CD14-positive monocyte (primary cell): Measurements from ENCODE around the gene FHIT. TPM values are rescaled to one million over a fixed set of nuclear protein-coding genes. Genes with fewer than 3 reads are reported as not detected.

ENCODE experiments used
- DNase-seq, 3 donors: peaks; one replicate each; pipeline ENCODE4 v3.0.0-alpha.2; 2011 to 2022
- H2AFZ ChIP-seq: 2 replicates; pipeline ENCODE4 v1.6.0; 2012; ENCODE audit warnings: mild to moderate bottlenecking, low read depth, low read length, inconsistent platforms; ENCODE audit not compliant: insufficient read depth, poor library complexity, severe bottlenecking
- H3K27ac ChIP-seq, 2 donors: 1 replicate in 1 of 2; 2 replicates in 1 of 2; pipeline ENCODE4 v1.5.1; 2012 to 2013; ENCODE audit warnings: low read length in 2 of 2, control low read depth in 1 of 2, inconsistent platforms in 1 of 2, low read depth in 1 of 2, mild to moderate bottlenecking in 1 of 2
- H3K27me3 ChIP-seq, 2 donors: one replicate each; pipeline versions ENCODE4 v1.6.0 to v1.6.1; 2011 to 2013; ENCODE audit warnings: low read length in 2 of 2; ENCODE audit not compliant: control insufficient read depth in 2 of 2, insufficient read depth in 2 of 2
- H3K36me3 ChIP-seq, 2 donors: replicated peaks in 1 of 2; 1 replicate in 1 of 2; 2 replicates in 1 of 2; pipeline versions ENCODE4 v1.5.1 to v1.6.1; 2012 to 2013; ENCODE audit warnings: low read length in 2 of 2, control low read depth in 1 of 2, inconsistent platforms in 1 of 2, mild to moderate bottlenecking in 1 of 2; ENCODE audit not compliant: insufficient read depth in 2 of 2, control insufficient read depth in 1 of 2
- H3K4me1 ChIP-seq, 2 donors: 1 replicate in 1 of 2; 2 replicates in 1 of 2; pipeline versions ENCODE4 v1.5.1 to v1.6.1; 2012 to 2013; ENCODE audit warnings: low read length in 2 of 2, control low read depth in 1 of 2, inconsistent platforms in 1 of 2, mild to moderate bottlenecking in 1 of 2, moderate library complexity in 1 of 2; ENCODE audit not compliant: insufficient read depth in 2 of 2, control insufficient read depth in 1 of 2
- H3K4me2 ChIP-seq: replicated peaks from 2 replicates; pipeline ENCODE3; 2012; ENCODE audit warnings: low read length, moderate library complexity, mild to moderate bottlenecking; ENCODE audit not compliant: poor library complexity, severe bottlenecking; ENCODE audit errors: extremely low read depth
- H3K4me3 ChIP-seq, 3 experiments: fragments of 200-600 bp in 1 of 3; sonication (generic) in 1 of 3; replicated peaks in 1 of 3; 1 replicate in 2 of 3; 2 replicates in 1 of 3; pipeline ENCODE4 v1.5.1; 2011 to 2013; ENCODE audit warnings: low read length in 3 of 3, mild to moderate bottlenecking in 3 of 3, control low read depth in 2 of 3, low read depth in 2 of 3, inconsistent platforms in 1 of 3, moderate library complexity in 1 of 3
- H3K79me2 ChIP-seq: 2 replicates; pipeline ENCODE4 v1.6.0; 2012; ENCODE audit warnings: mild to moderate bottlenecking, control low read depth, inconsistent platforms, low read length, moderate library complexity; ENCODE audit not compliant: insufficient read depth
- H3K9ac ChIP-seq: 2 replicates; pipeline ENCODE4 v1.6.0; 2017; ENCODE audit warnings: low read length, mild to moderate bottlenecking; ENCODE audit not compliant: insufficient read depth, poor library complexity, severe bottlenecking
- H3K9me3 ChIP-seq, 2 donors: replicated peaks in 1 of 2; 1 replicate in 1 of 2; 2 replicates in 1 of 2; pipeline versions ENCODE4 v1.5.1 to v1.6.1; 2012 to 2013; ENCODE audit warnings: low read length in 2 of 2, control low read depth in 1 of 2; ENCODE audit not compliant: control insufficient read depth in 1 of 2, insufficient read depth in 1 of 2
- H4K20me1 ChIP-seq: 2 replicates; pipeline ENCODE4 v1.6.0; 2012; ENCODE audit warnings: mild to moderate bottlenecking, low read length, control low read depth, moderate library complexity; ENCODE audit not compliant: insufficient read depth
- H3K27ac Mint-ChIP-seq, 7 donors: one replicate each; pipeline ENCODE4 v1.8.0; 2020; ENCODE audit warnings: mild to moderate bottlenecking in 7 of 7, mixed read lengths in 7 of 7, moderate library complexity in 6 of 7, inconsistent platforms in 2 of 7
- H3K27me3 Mint-ChIP-seq, 3 donors: one replicate each; pipeline ENCODE4 v1.8.0; 2021 to 2022; ENCODE audit warnings: low read depth in 3 of 3, mild to moderate bottlenecking in 3 of 3, mixed read lengths in 3 of 3, moderate library complexity in 3 of 3, inconsistent platforms in 1 of 3
- H3K36me3 Mint-ChIP-seq, 2 donors: one replicate each; pipeline ENCODE4 v1.8.0; 2020; ENCODE audit warnings: mixed read lengths in 2 of 2, inconsistent platforms in 1 of 2, mild to moderate bottlenecking in 1 of 2
- H3K4me1 Mint-ChIP-seq: one replicate; pipeline ENCODE4 v1.8.0; 2020; ENCODE audit warnings: mild to moderate bottlenecking, mixed read lengths
- H3K4me3 Mint-ChIP-seq, 2 donors: one replicate each; pipeline ENCODE4 v1.8.0; 2020; ENCODE audit warnings: mild to moderate bottlenecking in 2 of 2, mixed read lengths in 2 of 2, moderate library complexity in 1 of 2
- H3K9me3 Mint-ChIP-seq, 7 donors: one replicate each; pipeline ENCODE4 v1.8.0; 2020 to 2022; ENCODE audit warnings: mixed read lengths in 7 of 7, mild to moderate bottlenecking in 6 of 7, moderate library complexity in 6 of 7, inconsistent platforms in 2 of 7
- CTCF ChIP-seq: fragments of 200-600 bp; IDR thresholded peaks from one replicate; pipeline ENCODE4 v1.8.0; 2022; ENCODE audit warnings: antibody characterized with exemption, mild to moderate bottlenecking
- WGBS: methylation state at CpG from one replicate; pipeline ENCODE4 v1.1.5; 2013; ENCODE audit warnings: missing lambda C conversion rate; ENCODE audit not compliant: insufficient coverage; 5-methylcytosine and 5-hydroxymethylcytosine counted together
- intact Hi-C, 2 donors: fragments of 100-400 bp; cut with micrococcal nuclease; formaldehyde crosslinking; loops; one replicate each; pipeline versions ENCODE4 v1.15.0 to v1.15.1; 2023
- polyA plus RNA-seq, 3 donors: library from polyadenylated mRNA; depleted of rRNA in 1 of 3; unstranded in 2 of 3; stranded (reverse) in 1 of 3; fragments of 300-500 nt in 2 of 3; fragments of >200 nt in 1 of 3; fragmentation: Illumina TruSeq in 2 of 3; gene quantifications; 1 replicate in 2 of 3; 2 replicates in 1 of 3; pipeline ENCODE4 v1.2.3, GENCODE V29; 2012 to 2021

The FHIT gene
- polyA plus RNA-seq, 3 donors, result 1.7 to 3.4 (median 3.2) TPM

GRCh38 chr3:59796456-59796855 lies 1454.8 kb downstream of the FHIT start:
- H3K4me1 ChIP-seq, result no peaks in the 10 kb centered on the region
- no peak overlapping the region for H3K27ac Mint-ChIP-seq
- no peak overlapping the region for H3K27ac ChIP-seq
- H3K9me3 ChIP-seq, result no peaks in the 10 kb centered on the region
- H3K79me2 ChIP-seq, result no peaks in the 10 kb centered on the region
- no peaks in the 10 kb centered on the region for H4K20me1 ChIP-seq
- no peak overlapping the region for H3K4me3 ChIP-seq
- no peaks in the 10 kb centered on the region for H3K27me3 ChIP-seq
- no peak overlapping the region for H3K4me2 ChIP-seq
- intact Hi-C loops, result no loop called here
- TF ChIP-seq CTCF, result no peak
- no peak for DNase-seq
- no peak overlapping the region for H3K9ac ChIP-seq
- H3K27me3 Mint-ChIP-seq, result peaks cover 0 to 2% (median 0%) of the 10 kb centered on the region in 3 donors
- no CpG with 5 or more reads among the region's 2 CpGs for WGBS
- no peaks in the 10 kb centered on the region for H3K36me3 Mint-ChIP-seq
- no peaks in the 10 kb centered on the region for H3K36me3 ChIP-seq
- H3K4me1 Mint-ChIP-seq, result no peaks in the 10 kb centered on the region
- no peak overlapping the region for H3K4me3 Mint-ChIP-seq
- no peak overlapping the region for H2AFZ ChIP-seq
- no peaks in the 10 kb centered on the region for H3K9me3 Mint-ChIP-seq

GRCh38 chr3:59795756-59796155 lies 1455.5 kb downstream of the FHIT start:
- H2AFZ ChIP-seq, result no peak overlapping the region
- Mint-ChIP-seq H3K27ac (no peak overlapping the region), H3K4me1 (no peaks in the 10 kb centered on the region), H3K4me3 (no peak overlapping the region), H3K36me3 (no peaks in the 10 kb centered on the region), H3K9me3 (no peaks in the 10 kb centered on the region), H3K27me3 (peaks cover 0 to 2% (median 0%) of the 10 kb centered on the region in 3 donors)
- H3K9me3 ChIP-seq, result no peaks in the 10 kb centered on the region
- DNase-seq, result no peak
- no peak overlapping the region for H3K9ac ChIP-seq
- no peak for TF ChIP-seq CTCF
- H3K27me3 ChIP-seq, result no peaks in the 10 kb centered on the region
- intact Hi-C loops, result no loop called here
- WGBS, result 94% methylated on average over 7 of the region's 7 CpGs
- no peaks in the 10 kb centered on the region for H3K79me2 ChIP-seq
- no peak overlapping the region for H3K4me3 ChIP-seq
- H3K4me1 ChIP-seq, result no peaks in the 10 kb centered on the region
- no peak overlapping the region for H3K27ac ChIP-seq
- H4K20me1 ChIP-seq, result no peaks in the 10 kb centered on the region
- H3K36me3 ChIP-seq, result no peaks in the 10 kb centered on the region
- no peak overlapping the region for H3K4me2 ChIP-seq
